Measurements from ENCODE around the gene SAXO1. TPM values are rescaled to one million over a fixed set of nuclear protein-coding genes. Genes with fewer than 3 reads are reported as not detected.

The SAXO1 gene
- total and polyA plus RNA-seq, 4 donors: 0.08 to 0.20 (median 0.13) TPM

- H3K27ac ChIP-seq (ENCODE audit: low read depth, low read length): no peak overlapping the region
- DNase-seq (ENCODE audit: low read depth in 4 of 6, low spot score in 6 of 6): no peak
- 90% methylated on average over 2 of the region's 5 CpGs for WGBS (ENCODE audit: insufficient coverage)
- H3K27me3 ChIP-seq (ENCODE audit: control insufficient read depth, insufficient read depth, low read length): no peaks in the 10 kb centered on the region
- H3K4me1 ChIP-seq (ENCODE audit: control insufficient read depth, insufficient read depth, low read length): peaks cover 9% of the 10 kb centered on the region
- H3K36me3 ChIP-seq (ENCODE audit: control insufficient read depth, insufficient read depth, low read length): peaks cover 20% of the 10 kb centered on the region
- H3K9me3 ChIP-seq (ENCODE audit: control insufficient read depth, insufficient read depth, low read length): peaks cover 11% of the 10 kb centered on the region
- H3K4me3 ChIP-seq (ENCODE audit: low read depth, low read length): no peak overlapping the region
Observed at GRCh38 chr9:18891946-18892670, 140.9 kb downstream of the SAXO1 start.

DNA sequence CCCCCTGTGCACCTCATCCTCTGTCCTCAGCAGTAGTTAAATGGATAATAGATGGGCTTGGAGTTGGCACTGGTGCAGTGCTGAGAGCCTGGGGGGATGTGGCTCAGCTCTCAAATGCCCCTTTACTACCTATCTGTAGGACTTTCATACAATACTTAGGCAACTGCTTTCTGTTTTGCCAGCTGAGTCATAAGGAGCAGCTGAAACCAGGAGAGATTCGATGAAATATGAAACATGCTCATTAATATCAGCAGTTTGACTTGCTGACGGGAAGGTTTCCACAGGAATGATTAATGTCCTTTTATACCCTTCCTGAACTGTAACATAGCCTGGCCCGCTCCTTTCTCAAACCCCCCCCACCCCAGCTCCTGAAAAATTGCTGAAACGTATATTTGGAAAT lies 142.6 kb downstream of the SAXO1 start:
- WGBS (ENCODE audit: insufficient coverage): 80% methylated on average over 1 of the region's 4 CpGs
- peak in 1 of 6 donors; percentile 22 for DNase-seq (ENCODE audit: low read depth in 4 of 6, low spot score in 6 of 6)
- peaks cover 13% of the 10 kb centered on the region for H3K36me3 ChIP-seq (ENCODE audit: control insufficient read depth, insufficient read depth, low read length)
- H3K4me1 ChIP-seq (ENCODE audit: control insufficient read depth, insufficient read depth, low read length): peaks cover 9% of the 10 kb centered on the region
- H3K9me3 ChIP-seq (ENCODE audit: control insufficient read depth, insufficient read depth, low read length): peaks cover 2% of the 10 kb centered on the region
- H3K27me3 ChIP-seq (ENCODE audit: control insufficient read depth, insufficient read depth, low read length): no peaks in the 10 kb centered on the region
- H3K27ac ChIP-seq (ENCODE audit: low read depth, low read length): no peak overlapping the region
- H3K4me3 ChIP-seq (ENCODE audit: low read depth, low read length): no peak overlapping the region

GRCh38 chr9:18889550-18889949 lies 143.5 kb downstream of the SAXO1 start:
- Histone ChIP-seq H3K4me1 (ENCODE audit: control insufficient read depth, insufficient read depth, low read length) (peaks cover 9% of the 10 kb centered on the region), H3K36me3 (ENCODE audit: control insufficient read depth, insufficient read depth, low read length) (peaks cover 13% of the 10 kb centered on the region), H3K9me3 (ENCODE audit: control insufficient read depth, insufficient read depth, low read length) (no peaks in the 10 kb centered on the region), H3K4me3 (ENCODE audit: low read depth, low read length) (no peak overlapping the region), H3K27me3 (ENCODE audit: control insufficient read depth, insufficient read depth, low read length) (no peaks in the 10 kb centered on the region), H3K27ac (ENCODE audit: low read depth, low read length) (no peak overlapping the region)
- 86% methylated on average over 12 of the region's 12 CpGs for WGBS (ENCODE audit: insufficient coverage)
- DNase-seq (ENCODE audit: low read depth in 4 of 6, low spot score in 6 of 6): no peak

GRCh38 chr9:18888290-18888689 lies 144.7 kb downstream of the SAXO1 start:
- WGBS (ENCODE audit: insufficient coverage): 38% methylated on average over 1 of the region's 1 CpG
- H3K27ac ChIP-seq (ENCODE audit: low read depth, low read length): no peak overlapping the region

GRCh38 chr9:18887546-18887945 lies 145.5 kb downstream of the SAXO1 start:
- peaks cover 9% of the 10 kb centered on the region for H3K4me1 ChIP-seq (ENCODE audit: control insufficient read depth, insufficient read depth, low read length)
- no peak overlapping the region for H3K27ac ChIP-seq (ENCODE audit: low read depth, low read length)
- 72% methylated on average over 1 of the region's 1 CpG for WGBS (ENCODE audit: insufficient coverage)
- no peak for DNase-seq (ENCODE audit: low read depth in 4 of 6, low spot score in 6 of 6)
- H3K36me3 ChIP-seq (ENCODE audit: control insufficient read depth, insufficient read depth, low read length): peaks cover 13% of the 10 kb centered on the region
- H3K27me3 ChIP-seq (ENCODE audit: control insufficient read depth, insufficient read depth, low read length): no peaks in the 10 kb centered on the region
- no peak overlapping the region for H3K4me3 ChIP-seq (ENCODE audit: low read depth, low read length)
- H3K9me3 ChIP-seq (ENCODE audit: control insufficient read depth, insufficient read depth, low read length): peaks cover 2% of the 10 kb centered on the region

More at GRCh38 chr9:18888290-18888689, 144.7 kb downstream of the SAXO1 start:
- Histone ChIP-seq H3K4me3 (ENCODE audit: low read depth, low read length) (no peak overlapping the region), H3K9me3 (ENCODE audit: control insufficient read depth, insufficient read depth, low read length) (peaks cover 2% of the 10 kb centered on the region), H3K27me3 (ENCODE audit: control insufficient read depth, insufficient read depth, low read length) (no peaks in the 10 kb centered on the region), H3K36me3 (ENCODE audit: control insufficient read depth, insufficient read depth, low read length) (peaks cover 13% of the 10 kb centered on the region), H3K4me1 (ENCODE audit: control insufficient read depth, insufficient read depth, low read length) (peaks cover 9% of the 10 kb centered on the region)
- DNase-seq (ENCODE audit: low read depth in 4 of 6, low spot score in 6 of 6): peak in 1 of 6 donors; percentile 38

DNA sequence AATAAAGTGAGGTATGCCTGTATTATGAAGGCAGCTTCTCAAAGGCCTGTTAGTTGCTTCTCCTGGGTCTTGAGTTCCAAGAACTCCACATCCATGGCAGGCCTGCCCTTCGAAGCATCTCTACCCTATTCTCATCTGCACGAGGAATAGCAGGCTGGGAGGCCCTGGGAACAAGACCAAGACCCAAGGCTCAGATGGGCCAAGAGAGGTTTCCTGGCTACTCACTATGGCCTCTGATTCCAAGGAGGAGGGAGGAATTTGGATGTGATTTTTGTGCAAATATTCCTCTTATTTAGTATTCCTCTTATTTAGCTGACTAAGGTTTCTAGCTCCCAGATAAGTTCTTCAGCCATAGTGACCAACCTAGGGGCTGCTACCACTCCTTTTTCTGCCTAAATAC lies 151.3 kb downstream of the SAXO1 start:
- DNase-seq (ENCODE audit: low read depth in 4 of 6, low spot score in 6 of 6): no peak
- WGBS (ENCODE audit: insufficient coverage): no CpG with 5 or more reads among the region's 2 CpGs
- Histone ChIP-seq H3K27ac (ENCODE audit: low read depth, low read length) (no peak overlapping the region), H3K4me3 (ENCODE audit: low read depth, low read length) (no peak overlapping the region), H3K27me3 (ENCODE audit: control insufficient read depth, insufficient read depth, low read length) (no peaks in the 10 kb centered on the region), H3K9me3 (ENCODE audit: control insufficient read depth, insufficient read depth, low read length) (peaks cover 2% of the 10 kb centered on the region), H3K36me3 (ENCODE audit: control insufficient read depth, insufficient read depth, low read length) (no peaks in the 10 kb centered on the region), H3K4me1 (ENCODE audit: control insufficient read depth, insufficient read depth, low read length) (no peaks in the 10 kb centered on the region)

GRCh38 chr9:18877984-18878383 lies 155.0 kb downstream of the SAXO1 start:
- Histone ChIP-seq H3K4me1 (ENCODE audit: control insufficient read depth, insufficient read depth, low read length) (no peaks in the 10 kb centered on the region), H3K4me3 (ENCODE audit: low read depth, low read length) (no peak overlapping the region), H3K27me3 (ENCODE audit: control insufficient read depth, insufficient read depth, low read length) (no peaks in the 10 kb centered on the region), H3K36me3 (ENCODE audit: control insufficient read depth, insufficient read depth, low read length) (no peaks in the 10 kb centered on the region), H3K9me3 (ENCODE audit: control insufficient read depth, insufficient read depth, low read length) (no peaks in the 10 kb centered on the region), H3K27ac (ENCODE audit: low read depth, low read length) (no peak overlapping the region)
- DNase-seq (ENCODE audit: low read depth in 4 of 6, low spot score in 6 of 6): no peak
- WGBS (ENCODE audit: insufficient coverage): 97% methylated on average over 3 of the region's 3 CpGs

Small RNA genes lying within 50 kb of the gene (small RNA-seq; reads per million reads assigned to genes)
- gene RNU6-264P (ENCODE audit: low replicate concordance) (not detected), gene SCARNA8 (ENCODE audit: low replicate concordance) (10.4 reads per million, percentile 96 among the genes with 10 or more reads in this experiment)

Other genes with a start within 250 kb of the SAXO1 start
- gene RRAGA, start 16.2 kb upstream of the SAXO1 start, total RNA-seq: 10 to 100 TPM; 48.7 to 67.1 TPM
- gene RRAGA, start 16.2 kb upstream of the SAXO1 start, polyA plus RNA-seq (ENCODE audit: insufficient read length in 2 of 2): 100 to 1,000 TPM; 155 to 164 TPM
- gene HAUS6, start 69.7 kb upstream of the SAXO1 start, total RNA-seq: 10 to 100 TPM; 20.3 to 24.6 TPM
- gene HAUS6, start 69.7 kb upstream of the SAXO1 start, polyA plus RNA-seq (ENCODE audit: insufficient read length in 2 of 2): 10 to 100 TPM; 15.3 to 23.9 TPM
- 10 to 100 TPM; 24.2 to 40.2 TPM for gene PLIN2, start 94.3 kb upstream of the SAXO1 start, total RNA-seq
- gene PLIN2, start 94.3 kb upstream of the SAXO1 start, polyA plus RNA-seq (ENCODE audit: insufficient read length in 2 of 2): 10 to 100 TPM; 20.0 to 23.3 TPM
- gene DENND4C, start 197.5 kb upstream of the SAXO1 start, total RNA-seq: 10 to 100 TPM; 61.0 to 90.2 TPM
- 10 to 100 TPM; 25.7 to 29.1 TPM for gene DENND4C, start 197.5 kb upstream of the SAXO1 start, polyA plus RNA-seq (ENCODE audit: insufficient read length in 2 of 2)